Renal pelvis (tissue), 4 donors: ENCODE results near the gene NME7. TPM values are rescaled to one million over a fixed set of nuclear protein-coding genes. Genes with fewer than 3 reads are reported as not detected.
A peak's percentile ranks its signal among the peaks of the same experiment; 100 is the strongest.
"Not testable (repeated sequence)": the region's sequence is repeated elsewhere in the genome, so short reads cannot be mapped to it uniquely, and the experiment has no call there.

Source experiments
- DNase-seq: peaks from one replicate; pipeline ENCODE4 v3.0.0-alpha.2; 2013
- polyA plus RNA-seq, 3 donors: library from polyadenylated mRNA; unstranded; fragments of 120-200 nt; gene quantifications; one replicate each; pipeline ENCODE4 v1.2.1, GENCODE V29; 2013; ENCODE audit not compliant: insufficient read length in 3 of 3

NME7 gene
- polyA plus RNA-seq, 3 donors: 93.6 to 106 (median 94.1) TPM

DNA sequence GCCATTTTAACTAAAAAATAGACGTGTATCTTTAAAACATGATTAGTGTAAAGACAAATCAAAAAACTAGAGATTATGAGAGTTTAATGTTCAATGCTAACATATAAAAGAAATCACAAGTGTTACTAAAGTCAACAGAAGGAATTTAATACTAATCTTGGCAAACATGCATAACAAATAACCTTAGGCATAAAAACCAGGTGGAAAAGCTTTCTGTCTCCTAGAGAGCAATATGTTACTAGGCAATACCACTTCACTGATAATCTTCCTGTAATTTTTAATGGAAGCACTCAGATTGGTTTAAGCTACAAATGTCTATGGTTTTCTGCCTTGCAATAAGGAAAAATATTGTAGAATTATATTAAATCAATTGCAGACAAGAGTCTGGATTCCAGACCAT is 121.9 kb downstream of the NME7 start:
- no peak for DNase-seq

DNA sequence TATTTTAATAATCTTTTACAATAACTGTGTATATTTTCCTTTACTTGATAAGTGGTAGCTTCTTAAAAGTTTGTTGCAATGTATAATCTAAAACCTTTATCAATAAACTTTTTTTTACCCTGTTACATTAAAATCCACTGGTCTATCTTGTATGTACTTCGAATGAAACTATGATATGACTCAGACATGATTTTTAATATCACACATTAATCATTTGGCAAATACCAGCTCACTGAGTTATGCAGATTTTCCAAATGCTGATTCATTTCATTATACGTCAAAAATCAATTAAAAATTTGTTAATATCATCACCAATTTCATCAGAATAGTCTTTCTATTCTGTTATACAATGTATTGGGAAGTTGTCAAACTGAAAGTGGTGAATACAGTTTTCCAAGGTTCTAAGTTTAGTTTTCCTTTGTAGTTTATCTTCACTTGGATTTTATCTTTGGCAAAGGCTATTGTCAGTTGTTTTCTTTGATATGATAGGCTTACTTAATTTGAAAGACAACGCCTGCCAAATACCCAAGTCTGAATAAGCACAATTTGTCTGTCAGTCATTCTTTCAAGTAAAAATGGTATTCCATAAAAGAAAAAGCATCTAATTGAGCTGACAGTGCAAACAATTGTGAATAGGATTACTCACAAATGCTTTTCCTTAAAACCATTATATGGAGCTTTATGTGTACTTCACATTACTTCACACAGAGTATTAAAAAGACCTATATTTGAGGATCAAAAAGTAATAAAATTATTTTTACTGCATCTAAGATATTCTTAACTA is 127.0 kb downstream of the NME7 start:
- no peak for DNase-seq

DNA sequence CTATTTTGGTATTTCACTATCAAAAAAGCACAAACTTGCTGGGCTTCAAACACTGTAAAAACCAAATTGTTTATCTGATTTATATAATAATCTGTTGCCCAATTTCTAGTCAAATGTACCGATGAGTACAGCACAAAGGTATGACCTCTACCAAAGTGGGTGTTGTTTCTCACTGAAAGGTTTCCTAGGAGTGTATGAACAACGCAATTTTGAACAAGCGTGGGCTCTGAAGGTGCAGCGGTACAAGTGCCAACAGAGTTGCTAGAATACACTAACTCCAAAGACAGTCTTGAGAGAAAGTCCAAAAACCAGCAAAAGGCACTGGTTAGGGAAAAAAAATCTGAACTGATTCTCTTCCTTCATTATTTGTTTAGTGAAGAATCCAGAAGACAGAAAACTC is 130.7 kb downstream of the NME7 start:
- DNase-seq: no peak

DNA sequence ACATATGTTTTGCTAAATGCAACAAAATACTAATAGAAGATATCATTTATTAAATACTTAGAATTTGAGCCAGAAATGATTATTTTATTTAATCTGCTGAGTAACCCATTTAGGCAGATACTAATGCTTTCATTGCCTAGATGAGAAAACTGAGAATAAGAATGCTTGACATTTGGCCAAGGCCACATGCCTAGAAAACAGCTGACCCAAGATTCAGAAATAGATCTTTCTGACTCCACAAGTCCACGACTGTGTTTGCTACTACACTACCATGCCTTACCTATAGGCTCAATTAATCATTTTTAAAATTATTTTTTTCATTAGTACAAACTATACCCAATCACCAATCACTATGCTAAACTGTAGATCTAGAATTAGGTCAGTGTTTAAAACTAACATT is 131.5 kb downstream of the NME7 start:
- no peak for DNase-seq

DNA sequence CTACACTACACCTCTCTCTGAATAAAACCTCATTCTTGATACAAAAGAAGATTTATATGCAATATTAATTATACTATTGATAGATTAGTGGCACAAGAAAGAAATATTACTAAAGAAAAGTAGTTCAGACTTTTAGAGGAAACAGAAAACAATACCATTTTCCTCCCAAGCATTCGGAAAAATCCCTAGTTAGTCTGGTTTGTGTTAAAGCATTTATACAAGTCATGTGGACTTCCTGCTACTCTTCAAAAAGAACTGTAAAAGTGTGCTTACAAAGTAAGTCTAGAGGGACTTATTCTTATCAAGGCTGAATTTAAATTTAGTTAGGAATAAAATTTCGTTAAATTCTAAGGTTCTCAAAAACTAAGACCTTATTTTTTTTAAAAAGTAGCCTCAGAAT is 132.0 kb downstream of the NME7 start:
- no peak for DNase-seq

DNA sequence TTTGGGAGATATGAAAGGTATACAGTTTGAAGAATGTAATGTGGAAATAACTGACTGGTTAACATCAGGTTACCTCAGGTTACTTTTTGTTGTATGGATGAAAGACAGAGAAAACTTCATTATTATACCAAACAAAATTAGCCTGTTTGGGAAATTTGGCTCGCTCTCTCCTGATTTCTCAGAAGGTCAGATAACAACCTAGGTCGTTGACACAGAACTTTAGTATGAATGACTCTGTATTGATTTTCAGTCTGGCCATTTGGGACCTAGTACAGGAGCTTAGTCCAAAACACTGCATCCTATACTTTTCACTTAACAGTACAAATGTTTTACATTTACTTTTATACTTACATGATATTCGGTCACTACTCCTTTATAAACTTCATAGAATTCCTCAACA is 132.8 kb downstream of the NME7 start:
- no peak for DNase-seq

DNA sequence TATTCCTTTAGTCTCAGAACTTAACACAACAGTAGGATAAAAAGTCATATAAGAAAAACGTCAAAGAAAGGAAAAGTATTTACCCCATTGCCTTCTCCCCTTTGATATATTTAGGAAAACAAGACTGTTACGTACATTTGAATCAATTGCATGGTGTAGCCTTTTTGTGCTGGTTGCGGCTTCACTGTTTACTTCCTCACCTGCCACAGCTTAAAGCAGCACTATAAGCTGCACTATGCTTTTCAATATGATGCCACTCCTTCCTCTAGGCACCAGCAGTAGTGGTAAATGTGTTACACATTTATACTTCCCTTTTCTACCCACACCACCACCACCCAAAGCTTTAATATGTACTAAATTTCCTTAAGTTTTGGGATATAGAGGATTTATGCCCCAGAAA is 150.0 kb downstream of the NME7 start:
- DNase-seq: no peak

DNA sequence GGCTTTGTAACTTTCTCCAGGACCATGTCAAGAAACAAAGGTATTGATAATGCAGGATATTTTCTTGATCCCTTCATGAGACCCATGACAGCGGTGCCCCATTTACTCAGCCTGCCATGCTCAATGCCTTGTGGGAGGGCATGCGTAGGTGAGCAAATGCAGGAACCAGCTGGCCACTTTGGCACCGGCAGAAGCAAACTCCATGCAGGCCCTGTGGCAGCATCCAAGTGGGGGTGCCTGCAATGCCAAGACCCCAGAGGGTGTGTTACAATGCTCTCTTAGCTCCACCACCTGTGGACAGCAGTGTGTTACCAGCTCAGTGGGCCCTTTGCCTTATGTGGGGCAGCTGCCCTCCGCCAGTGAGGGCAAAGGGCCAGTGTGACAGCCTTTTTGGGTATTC is 153.0 kb downstream of the NME7 start:
- DNase-seq: no peak

DNA sequence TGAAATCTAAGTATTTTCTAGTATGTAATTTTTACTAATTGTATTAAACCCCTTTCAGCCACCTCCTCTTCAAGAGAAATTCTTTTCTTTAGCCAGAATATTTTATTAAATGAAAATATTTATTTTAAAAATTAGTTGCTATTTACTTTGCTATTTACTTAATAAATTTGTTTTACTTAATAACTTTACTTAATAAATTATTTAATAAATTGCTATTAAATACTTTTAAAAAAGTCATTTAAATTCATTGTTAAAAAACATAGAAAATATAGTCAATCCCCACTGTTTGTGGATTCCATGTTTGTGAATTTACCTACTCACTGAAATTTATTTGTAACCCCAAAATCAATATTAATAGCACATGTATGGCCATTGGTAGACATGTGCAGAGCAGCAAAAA is 155.5 kb downstream of the NME7 start:
- DNase-seq: no peak

DNA sequence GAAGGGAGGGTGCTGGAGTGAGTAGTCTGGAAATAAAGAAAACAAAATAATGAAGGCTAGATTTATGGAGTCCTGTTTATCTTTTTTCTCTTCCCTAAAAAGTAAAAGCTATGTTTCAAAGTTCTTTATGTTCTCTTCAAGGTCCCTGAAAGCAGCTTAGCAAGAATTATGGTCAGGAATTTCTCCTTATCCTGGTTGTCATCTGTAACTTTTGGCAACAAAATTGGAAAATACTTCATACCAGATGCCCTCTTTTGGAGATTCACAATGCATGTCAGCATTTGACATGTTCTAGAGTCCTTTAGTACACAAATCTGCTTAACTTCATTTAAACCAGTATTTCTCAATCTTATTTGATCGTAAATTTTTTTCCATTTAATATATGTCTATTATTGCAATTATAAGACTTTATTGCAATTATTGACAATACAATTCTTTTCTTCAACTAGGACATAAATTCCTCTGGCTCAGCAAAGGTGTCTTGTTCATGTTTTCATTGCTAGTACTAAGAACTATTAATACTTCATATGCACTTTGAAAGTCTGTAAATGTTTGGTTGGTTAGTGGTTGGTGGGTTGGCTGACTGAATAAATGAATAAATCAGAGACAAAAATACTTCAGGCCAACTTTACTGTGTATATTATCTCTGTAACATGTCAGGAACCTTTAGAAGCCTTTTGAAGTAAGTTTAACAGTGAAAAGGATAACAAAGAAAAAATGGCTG is 159.6 kb downstream of the NME7 start:
- peak; percentile 12 for DNase-seq

DNA sequence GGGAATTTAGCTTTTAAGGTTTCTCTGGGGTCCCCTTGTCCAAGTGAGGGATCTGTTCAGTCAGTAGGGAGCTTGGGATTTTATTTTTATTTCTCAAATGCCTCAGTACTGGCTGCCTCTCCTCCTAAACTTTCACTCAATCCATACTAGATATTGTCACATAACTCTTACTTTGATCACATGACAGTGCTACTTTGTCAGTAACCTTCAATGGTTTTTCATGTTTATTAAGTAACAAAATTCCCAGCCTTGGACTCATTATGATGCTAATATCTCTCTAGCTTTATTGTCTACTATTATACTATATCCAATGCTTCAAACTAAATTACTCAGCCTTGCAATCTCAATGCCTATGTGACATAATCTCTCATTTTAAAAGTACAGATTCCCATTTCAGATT is 163.4 kb downstream of the NME7 start:
- DNase-seq: no peak

DNA sequence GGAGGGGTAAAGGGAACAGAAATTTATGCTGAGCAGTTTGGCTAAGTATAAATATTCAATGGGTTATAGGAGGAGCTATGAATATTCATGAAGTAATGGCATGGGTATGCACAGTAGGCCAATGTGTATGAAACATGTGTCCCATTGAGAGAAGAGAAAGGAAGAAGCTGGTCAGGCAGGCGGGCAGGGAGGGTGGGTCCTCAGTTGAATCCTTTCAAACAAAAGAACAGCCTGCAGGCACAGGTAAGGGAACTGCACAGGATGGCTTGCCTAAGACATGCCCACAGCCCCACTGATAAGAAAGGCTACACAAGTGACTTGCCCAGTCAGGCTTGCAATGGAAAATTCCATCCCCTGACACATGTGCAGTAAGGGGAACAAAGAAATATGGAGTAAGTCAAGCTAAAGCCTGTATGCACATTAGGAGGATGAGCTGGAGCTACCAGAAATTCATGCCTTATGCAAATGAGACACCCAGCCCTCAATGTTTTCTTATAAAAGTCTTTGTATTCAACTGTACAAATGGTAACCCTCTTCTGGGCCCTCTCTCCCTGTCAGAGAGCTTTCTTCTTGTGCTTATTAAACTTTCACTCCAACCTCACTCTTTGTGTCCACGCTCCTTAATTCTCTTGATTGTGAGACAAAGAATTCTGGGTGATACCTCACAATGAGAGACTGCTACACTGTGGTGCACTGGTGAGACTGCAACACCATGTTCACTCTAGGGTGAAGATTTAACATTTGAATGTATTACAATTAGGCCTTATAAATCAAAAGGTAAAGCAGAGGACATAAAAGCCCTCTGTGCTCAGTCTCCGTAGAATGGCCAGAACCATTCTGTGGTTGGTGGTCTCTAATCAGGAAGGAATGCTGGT is 164.6 kb downstream of the NME7 start:
- no peak for DNase-seq

DNA sequence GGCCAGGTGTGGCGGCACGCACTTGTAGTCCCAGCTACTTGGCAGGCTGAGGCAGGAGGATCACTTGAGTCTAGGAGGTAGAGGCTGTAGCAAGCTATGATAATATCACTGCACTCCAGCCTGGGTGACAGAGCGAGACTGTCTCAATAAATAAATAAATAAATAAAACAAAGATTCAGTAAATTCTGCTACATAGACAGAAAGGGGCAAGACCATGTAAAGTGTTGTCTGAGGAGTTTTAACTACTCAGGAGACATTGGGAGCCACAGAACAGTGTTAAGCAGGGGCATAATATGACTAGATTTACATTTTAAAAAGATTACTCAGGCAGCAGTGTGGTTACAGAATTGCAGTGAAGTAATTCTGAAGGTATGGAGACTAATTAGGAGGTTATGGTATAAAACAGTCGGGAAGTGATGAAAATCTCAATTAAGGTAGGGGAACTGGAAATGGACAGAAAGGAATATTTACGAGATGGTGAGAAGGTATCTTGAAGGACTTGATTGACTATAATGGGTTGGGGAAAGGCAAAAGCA is 166.4 kb downstream of the NME7 start:
- no peak for DNase-seq

DNA sequence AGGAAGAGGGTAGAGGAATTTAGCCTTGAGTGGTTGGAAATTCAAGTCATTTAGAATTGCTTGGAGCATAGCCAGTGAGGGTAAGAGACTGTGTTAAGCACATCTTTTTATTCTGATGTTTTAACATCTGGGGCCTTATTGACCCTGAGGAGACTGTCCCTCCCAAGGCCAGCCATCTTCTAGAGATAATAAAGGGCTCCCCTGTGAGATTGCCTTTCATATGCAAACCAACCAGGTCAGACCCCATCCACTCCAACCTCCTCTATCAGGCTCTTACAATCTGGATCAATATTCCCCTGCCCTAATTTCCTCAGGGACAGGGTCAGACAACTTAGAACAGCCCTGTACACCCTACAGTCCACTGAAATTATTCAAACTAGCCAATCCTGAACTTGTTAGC is 167.3 kb downstream of the NME7 start:
- no peak for DNase-seq

DNA sequence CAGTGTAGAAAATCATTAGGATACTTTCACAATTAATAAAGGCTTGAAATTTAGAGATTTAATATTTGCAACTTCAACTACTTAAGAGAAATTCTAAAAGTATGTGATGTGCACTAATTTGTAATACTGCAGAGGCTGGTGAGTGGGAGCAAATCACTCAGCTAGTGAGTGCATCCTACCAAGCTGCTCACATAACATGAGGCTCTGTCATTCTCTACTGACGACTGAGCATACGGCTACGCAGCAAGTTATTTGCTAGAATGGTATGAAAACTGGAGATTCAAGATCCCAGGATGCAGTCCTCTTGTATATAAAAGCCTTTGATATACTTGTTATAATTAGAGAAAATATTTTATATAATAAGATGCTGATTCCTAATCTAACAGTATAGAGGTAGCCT is 171.0 kb downstream of the NME7 start:
- DNase-seq: no peak

DNA sequence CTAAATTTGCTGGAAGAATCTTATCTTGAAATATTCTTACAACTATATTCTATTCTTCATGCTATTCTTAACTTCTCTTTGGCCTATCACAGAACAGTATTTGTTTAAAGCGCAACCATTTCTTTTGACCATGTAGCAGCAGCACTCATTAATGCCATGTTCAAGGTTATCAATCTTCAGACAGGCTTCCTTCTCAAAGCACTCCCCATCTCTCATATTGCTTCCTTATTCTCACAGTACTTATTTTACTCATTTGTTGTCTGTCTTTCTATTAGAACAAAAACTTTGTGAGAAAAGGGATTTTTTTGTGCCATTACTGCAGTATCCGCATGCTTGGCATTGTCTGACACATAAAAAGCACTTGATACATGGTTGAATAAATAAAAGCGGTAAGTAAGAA is 171.4 kb downstream of the NME7 start:
- DNase-seq: no peak

DNA sequence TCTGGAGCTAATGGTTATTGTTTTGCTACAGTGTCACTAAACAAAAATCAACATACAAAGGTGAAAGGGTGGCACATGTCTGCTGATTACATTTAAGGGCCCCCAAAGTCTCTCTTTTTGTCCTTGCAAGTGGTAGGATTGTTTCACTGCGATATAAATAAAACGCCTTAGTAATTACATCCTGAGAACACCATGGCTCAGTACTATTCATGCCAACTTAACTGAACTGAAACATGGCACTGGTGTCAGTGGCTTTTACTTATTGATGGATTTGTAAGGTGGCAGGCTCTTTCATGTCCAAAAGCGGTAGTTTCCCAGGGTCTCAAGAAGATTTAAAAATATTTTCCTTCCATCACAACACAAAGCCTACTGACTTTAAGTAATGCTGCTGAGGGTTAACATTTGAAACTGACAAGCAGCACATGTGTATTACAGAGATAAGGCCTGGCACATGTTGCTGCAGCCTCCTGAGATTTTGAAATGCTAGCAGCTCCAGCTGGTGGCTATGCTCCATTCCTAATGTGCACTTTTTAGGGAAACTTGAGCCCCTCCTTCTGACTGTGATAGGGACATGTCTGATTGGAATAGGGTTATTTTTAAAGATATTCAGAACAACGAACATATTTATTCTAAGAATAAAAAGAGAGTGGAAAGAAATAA is 174.3 kb downstream of the NME7 start:
- no peak for DNase-seq

DNA sequence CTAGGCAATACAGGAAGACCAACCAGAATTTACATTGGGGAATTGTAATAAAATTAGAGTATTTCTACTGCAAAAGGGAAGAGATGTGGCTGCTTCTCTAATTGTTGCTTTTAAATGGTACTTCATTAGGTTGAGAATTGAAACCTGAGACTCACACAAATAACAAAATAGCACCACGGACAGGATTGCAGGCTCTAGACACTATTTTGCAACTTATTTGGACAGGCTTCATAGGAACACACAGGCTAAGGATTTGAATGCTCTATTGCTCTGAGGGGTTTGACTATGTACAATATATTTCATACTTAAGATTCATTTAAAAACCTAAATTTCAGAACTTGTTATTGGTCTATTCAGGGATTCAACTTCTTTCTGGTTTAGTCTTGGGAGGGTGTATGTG is 181.5 kb downstream of the NME7 start:
- no peak for DNase-seq

DNA sequence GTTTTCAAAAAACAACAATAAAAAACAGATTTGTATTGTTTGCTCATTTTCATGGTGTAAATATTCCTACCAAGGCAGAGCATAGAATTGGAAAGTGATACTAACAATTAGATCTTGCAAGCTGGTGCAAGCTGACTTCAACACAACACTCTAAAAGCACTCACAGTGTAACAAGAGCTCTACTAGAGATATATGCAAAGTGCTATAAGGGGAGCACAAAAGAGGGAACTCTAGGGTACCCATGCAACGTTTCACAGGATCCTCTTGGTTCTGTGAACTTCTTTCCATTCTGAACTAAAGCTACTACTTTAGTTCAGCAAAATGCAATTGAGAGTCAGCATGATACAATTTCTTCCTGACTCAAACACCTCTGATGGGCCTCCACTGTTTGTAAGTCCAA is 182.8 kb downstream of the NME7 start:
- DNase-seq: no peak

DNA sequence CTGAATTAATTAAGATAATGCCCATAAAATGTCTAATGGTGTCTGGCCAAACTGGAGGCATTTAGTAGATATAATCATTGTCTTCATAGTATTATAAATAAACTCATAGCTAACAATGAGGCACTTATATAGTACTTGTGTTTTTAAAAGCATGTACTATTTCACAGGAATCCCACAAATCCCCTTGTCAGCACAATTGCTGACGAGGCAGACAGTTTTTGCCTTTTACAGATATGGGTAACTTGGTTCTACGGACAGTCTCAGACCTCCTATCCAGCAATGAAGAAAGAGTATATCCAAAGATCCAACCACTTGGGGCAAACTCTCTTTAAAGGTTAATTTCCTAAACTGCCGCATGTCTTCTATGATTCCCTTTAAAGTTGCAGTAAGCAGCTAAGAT is 187.4 kb downstream of the NME7 start:
- no peak for DNase-seq

DNA sequence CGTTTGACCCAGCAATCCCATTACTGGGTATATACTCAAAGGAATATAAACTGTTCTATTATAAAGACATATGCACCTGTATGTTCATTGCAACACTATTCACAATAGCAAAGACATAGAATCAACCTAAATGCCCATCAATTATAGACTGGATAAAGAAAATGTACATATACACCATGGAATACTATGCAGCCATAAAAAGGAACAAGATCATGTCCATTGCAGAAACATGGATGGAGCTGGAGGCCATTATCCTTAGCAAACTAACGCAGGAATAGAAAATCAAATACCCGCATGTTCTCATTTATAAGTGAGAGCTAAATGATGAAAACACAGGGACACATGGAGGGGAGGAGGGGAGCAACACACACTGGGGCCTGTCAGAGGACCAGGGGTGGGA is 188.2 kb downstream of the NME7 start:
- DNase-seq: not testable (repeated sequence)

DNA sequence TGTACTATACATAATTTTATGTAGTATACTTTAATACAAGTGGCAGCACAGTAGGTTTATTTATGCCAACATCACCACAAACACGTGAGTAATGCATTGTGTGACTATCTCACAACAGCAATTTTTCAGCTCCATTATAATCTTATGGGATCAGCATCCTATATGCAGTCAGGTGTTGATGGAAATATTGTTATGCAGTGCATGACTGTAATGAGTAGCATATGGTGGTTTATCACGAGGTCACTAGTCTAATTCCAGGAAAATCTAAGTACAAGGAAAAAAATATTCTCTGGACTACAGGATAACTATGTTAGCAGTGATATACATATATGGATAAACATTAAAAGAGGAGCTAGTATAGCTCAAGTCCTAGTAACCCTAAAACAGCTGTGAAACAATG is 192.1 kb downstream of the NME7 start:
- no peak for DNase-seq
